Sigmoid colon (tissue), 7 donors: Measurements from ENCODE around the gene ITPR1. TPM values are rescaled to one million over a fixed set of nuclear protein-coding genes. Genes with fewer than 3 reads are reported as not detected.
"Not testable (repeated sequence)": the region's sequence is repeated elsewhere in the genome, so short reads cannot be mapped to it uniquely, and the experiment has no call there.

Source experiments
- DNase-seq: peaks from one replicate; pipeline ENCODE4 v3.0.0-alpha.2; 2019
- H3K27ac ChIP-seq, 4 donors: fragments of 200-600 bp; sonication (generic); one replicate each; pipeline ENCODE4 v1.5.1; 2016 to 2019; ENCODE audit warnings: mild to moderate bottlenecking in 1 of 4
- H3K27me3 ChIP-seq, 3 donors: fragments of 200-600 bp; sonication (generic); one replicate each; pipeline ENCODE4 v1.5.1; 2019; ENCODE audit warnings: mild to moderate bottlenecking in 1 of 3
- H3K36me3 ChIP-seq, 4 donors: fragments of 200-600 bp; sonication (generic); one replicate each; pipeline ENCODE4 v1.5.1; 2016 to 2019
- H3K4me1 ChIP-seq, 4 donors: fragments of 200-600 bp; sonication (generic); one replicate each; pipeline ENCODE4 v1.5.1; 2017 to 2019
- H3K4me3 ChIP-seq, 4 donors: fragments of 200-600 bp; sonication (generic); one replicate each; pipeline ENCODE4 v1.5.1; 2017 to 2019; ENCODE audit warnings: mild to moderate bottlenecking in 2 of 4, moderate library complexity in 1 of 4
- H3K9me3 ChIP-seq, 4 donors: fragments of 200-600 bp in 3 of 4; sonication (generic) in 3 of 4; one replicate each; pipeline versions ENCODE4 v1.5.1 to v1.6.1; 2013 to 2019
- CTCF ChIP-seq, 4 experiments: fragments of 450-650 bp in 3 of 4; fragments of 200-600 bp in 1 of 4; IDR thresholded peaks; one replicate each; pipeline ENCODE4 v1.5.1; 2016 to 2019; ENCODE audit warnings: antibody characterized with exemption in 4 of 4, mild to moderate bottlenecking in 3 of 4, moderate library complexity in 2 of 4
- EP300 ChIP-seq, 4 donors: sonication (generic); formaldehyde crosslinking; IDR thresholded peaks; one replicate each; pipeline ENCODE4 v1.6.1; 2017; ENCODE audit warnings: antibody characterized with exemption in 4 of 4
- POLR2A ChIP-seq, 2 donors: fragments of 450-650 bp; IDR thresholded peaks; one replicate each; pipeline ENCODE4 v1.6.1; 2016; ENCODE audit warnings: antibody characterized with exemption in 2 of 2, mild to moderate bottlenecking in 2 of 2, moderate library complexity in 2 of 2
- POLR2AphosphoS5 ChIP-seq, 4 donors: sonication (generic); formaldehyde crosslinking; IDR thresholded peaks; one replicate each; pipeline ENCODE4 v1.6.1; 2017; ENCODE audit warnings: antibody characterized with exemption in 4 of 4
- WGBS, 2 donors: extraction: QIAGEN DNeasy Blood & Tissue Kit; methylation state at CpG; one replicate each; pipeline ENCODE4 v1.1.7; 2013; 5-methylcytosine and 5-hydroxymethylcytosine counted together
- intact Hi-C: fragments of 100-400 bp; cut with DNase I; formaldehyde crosslinking; loops from one replicate; pipeline ENCODE4 v1.15.1; 2023
- polyA plus RNA-seq, 3 donors: library from polyadenylated mRNA; stranded (reverse); fragments of 200-250 nt; gene quantifications; one replicate each; pipeline ENCODE4 v1.2.3, GENCODE V29; 2013
- total RNA-seq, 4 donors: library from RNA; depleted of rRNA; stranded (reverse); fragments of >200 nt; gene quantifications; one replicate each; pipeline ENCODE4 v1.1.0, GENCODE V29; 2016
- donor health status: healthy with polysubstance abuse.
- donor health status: Bipolar disorder and iron deficiency.
- donor health status: healthy.

The ITPR1 gene
- total and polyA plus RNA-seq, 7 donors = 1.4 to 206 (median 111) TPM

- peaks cover 0 to 15% (median 2%) of the 10 kb centered on the region in 4 donors for H3K36me3 ChIP-seq
- H3K4me1 ChIP-seq = no peaks in the 10 kb centered on the region
- DNase-seq = no peak
- H3K4me3 ChIP-seq = no peak overlapping the region
- intact Hi-C loops = no loop called here
- no peak for TF ChIP-seq POLR2A (IDR thresholded peaks at IDR 0.05)
- no peak for TF ChIP-seq POLR2AphosphoS5 (IDR thresholded peaks at IDR 0.05)
- TF ChIP-seq CTCF (IDR thresholded peaks at IDR 0.05) = no peak
- TF ChIP-seq EP300 (IDR thresholded peaks at IDR 0.05) = no peak
- no peaks in the 10 kb centered on the region for H3K27me3 ChIP-seq
- H3K27ac ChIP-seq = no peak overlapping the region
- H3K9me3 ChIP-seq = no peaks in the 10 kb centered on the region
Observed at GRCh38 chr3:4454142-4454541, 39.0 kb upstream of the ITPR1 start.

- H3K36me3 ChIP-seq, H3K4me1 ChIP-seq, H3K9me3 ChIP-seq, DNase-seq, H3K4me3 ChIP-seq, intact Hi-C loops, H3K27me3 ChIP-seq, H3K27ac ChIP-seq: not testable (repeated sequence)
- 95 to 96% methylated on average over 14 of the region's 14 CpGs for WGBS, 2 donors
Observed at GRCh38 chr3:4456780-4457179, 36.4 kb upstream of the ITPR1 start.

- Histone ChIP-seq H3K4me3 (no peak overlapping the region), H3K9me3 (no peaks in the 10 kb centered on the region), H3K27me3 (no peaks in the 10 kb centered on the region), H3K36me3 (no peaks in the 10 kb centered on the region), H3K27ac (no peak overlapping the region), H3K4me1 (no peaks in the 10 kb centered on the region)
- 91 to 93% methylated on average over 3 of the region's 3 CpGs for WGBS, 2 donors
- intact Hi-C loops = no loop called here
- DNase-seq = no peak
- TF ChIP-seq EP300 (IDR thresholded peaks at IDR 0.05) (no peak), POLR2AphosphoS5 (IDR thresholded peaks at IDR 0.05) (no peak), CTCF (IDR thresholded peaks at IDR 0.05) (no peak), POLR2A (IDR thresholded peaks at IDR 0.05) (no peak)
Observed at GRCh38 chr3:4458961-4459360, 34.2 kb upstream of the ITPR1 start.

- no peaks in the 10 kb centered on the region for H3K9me3 ChIP-seq
- no peaks in the 10 kb centered on the region for H3K27me3 ChIP-seq
- H3K4me3 ChIP-seq = no peak overlapping the region
- no peaks in the 10 kb centered on the region for H3K36me3 ChIP-seq
- no peak overlapping the region for H3K27ac ChIP-seq
- WGBS, 2 donors = 84 to 93% methylated on average over 4 of the region's 4 CpGs
- H3K4me1 ChIP-seq = no peaks in the 10 kb centered on the region
- no peak for DNase-seq
- intact Hi-C loops = loop anchor here (10.0 kb wide), 2 partner anchors 106 to 124 kb away; no protein-coding TSS in a partner anchor
- no peak for TF ChIP-seq CTCF (IDR thresholded peaks at IDR 0.05)
- TF ChIP-seq POLR2AphosphoS5 (IDR thresholded peaks at IDR 0.05) = no peak
- TF ChIP-seq POLR2A (IDR thresholded peaks at IDR 0.05) = no peak
- TF ChIP-seq EP300 (IDR thresholded peaks at IDR 0.05) = no peak
Observed at GRCh38 chr3:4460334-4460733, 32.8 kb upstream of the ITPR1 start.

DNA sequence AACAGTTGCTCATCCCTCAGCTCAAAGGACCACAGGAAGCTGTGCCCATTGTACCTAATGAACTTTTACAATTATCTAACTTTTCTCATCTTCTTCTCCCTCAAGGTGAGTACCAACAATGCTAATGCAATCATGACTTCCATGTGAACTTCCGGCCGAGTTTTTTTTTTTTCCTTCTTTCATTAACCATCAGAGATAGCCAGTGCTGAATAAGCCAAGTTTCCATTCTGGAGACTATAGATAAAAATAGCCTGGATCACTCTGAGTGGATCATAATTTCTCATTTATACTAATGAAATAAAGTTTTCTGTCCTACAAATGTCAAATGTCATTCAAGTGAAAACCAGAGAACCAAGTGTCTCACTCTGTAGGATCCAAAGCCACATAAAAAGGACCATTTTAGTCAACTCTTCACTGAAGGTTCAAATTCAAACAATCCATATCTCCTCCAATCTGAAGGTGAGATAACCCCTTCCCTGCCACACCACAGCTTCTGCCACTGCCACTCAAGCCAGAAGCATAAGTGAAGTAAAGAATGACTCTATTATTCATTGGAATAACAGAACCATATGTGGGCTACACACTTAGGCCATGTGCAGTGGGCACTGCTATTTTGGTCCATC, 31.6 kb upstream of the ITPR1 start:
- H3K27ac ChIP-seq = no peak overlapping the region
- H3K27me3 ChIP-seq = no peaks in the 10 kb centered on the region
- TF ChIP-seq POLR2AphosphoS5 (IDR thresholded peaks at IDR 0.05) (no peak), POLR2A (IDR thresholded peaks at IDR 0.05) (no peak), CTCF (IDR thresholded peaks at IDR 0.05) (no peak), EP300 (IDR thresholded peaks at IDR 0.05) (no peak)
- no peaks in the 10 kb centered on the region for H3K36me3 ChIP-seq
- H3K9me3 ChIP-seq = no peaks in the 10 kb centered on the region
- 89 to 94% methylated on average over 2 of the region's 2 CpGs for WGBS, 2 donors
- H3K4me3 ChIP-seq = no peak overlapping the region
- DNase-seq = no peak
- peaks cover 0 to 8% (median 7%) of the 10 kb centered on the region in 4 donors for H3K4me1 ChIP-seq
- intact Hi-C loops = loop anchor here (10.0 kb wide), 2 partner anchors 107 to 123 kb away; no protein-coding TSS in a partner anchor
